ENCODE data around the gene TTC16. TPM values are rescaled to one million over a fixed set of nuclear protein-coding genes. Genes with fewer than 3 reads are reported as not detected.

The TTC16 gene
- total and polyA plus RNA-seq, 2 of the 8 experiments (the other 6 are each of a cell fraction or from before 2014, with no cell fraction given), result 0.03 TPM; not detected in 1

DNA sequence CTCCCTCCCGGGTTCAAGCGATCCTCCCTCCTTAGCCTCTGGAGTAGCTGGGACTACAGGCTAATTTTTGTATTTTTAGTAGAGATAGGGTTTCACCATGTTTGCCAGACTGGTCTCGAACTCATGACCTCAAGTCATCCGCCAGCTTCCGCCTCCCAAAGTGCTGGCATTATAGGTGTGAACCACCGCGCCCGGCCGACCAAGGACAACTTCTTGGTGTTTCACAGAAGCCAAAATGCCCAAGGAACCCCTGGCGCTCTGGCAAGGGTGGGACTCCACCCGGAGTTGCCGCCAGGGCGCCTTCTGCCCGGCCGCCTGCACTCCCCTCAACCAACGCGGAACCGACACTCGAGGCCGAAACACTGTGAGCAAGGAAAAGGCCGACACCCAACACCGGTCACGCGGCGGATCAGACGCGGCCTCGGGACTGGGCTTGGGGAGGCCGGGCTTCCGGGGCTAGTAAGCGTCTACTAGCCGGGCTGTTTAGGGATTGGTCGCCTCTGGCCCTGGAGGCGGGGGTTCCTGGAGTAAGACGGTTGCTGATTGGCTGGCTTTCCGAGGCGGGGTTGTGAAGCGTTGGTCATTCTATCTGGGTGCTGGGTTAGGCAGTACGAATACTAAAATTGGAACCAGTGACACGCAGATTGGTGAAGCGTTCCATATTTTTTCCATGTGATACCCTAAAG is 16.8 kb upstream of the TTC16 start:
- Histone ChIP-seq H3K9me3 (ENCODE audit: insufficient read depth in 2 of 2, low read depth in 1 of 2, low read length in 1 of 2) (no peaks in the 10 kb centered on the region), H3K4me3 (ENCODE audit: extremely low read depth in 1 of 4, insufficient read depth in 2 of 4, low read depth in 3 of 4, low read length in 4 of 4) (peak overlapping the region; percentile 26 to 59 (median 44)), H2AK5ac (ENCODE audit: low read depth, low read length) (no peak overlapping the region), H3K4me1 (replicated peaks in 1 of 4; ENCODE audit: control insufficient read depth in 3 of 4, insufficient read depth in 4 of 4, low read length in 3 of 4) (no peaks in the 10 kb centered on the region), H3K14ac (ENCODE audit: insufficient read length) (no peak overlapping the region), H4K20me1 (replicated peaks in 1 of 2; ENCODE audit: control insufficient read depth in 1 of 2, insufficient read depth in 2 of 2, low read length in 2 of 2) (no peaks in the 10 kb centered on the region), H4K91ac (replicated peaks; ENCODE audit: insufficient read length, low read length) (no peak overlapping the region), H3K23me2 (ENCODE audit: low read depth, low read length) (0 out of 2 replicates have a peak, but pooled peaks cover 1% of the 10 kb centered on the region), H4K5ac (ENCODE audit: insufficient read length, low read depth, low read length) (peak overlapping the region; percentile 65), H2BK12ac (ENCODE audit: low read depth, low read length) (no peak overlapping the region), H3K56ac (replicated peaks; ENCODE audit: insufficient read length, low read depth, low read length) (no peak overlapping the region), H2BK15ac (ENCODE audit: low read length) (no peak overlapping the region), H3K4me2 (ENCODE audit: insufficient read depth in 1 of 2, low read depth in 2 of 2, low read length in 2 of 2) (peak overlapping the region; percentile 55 to 62), H2BK120ac (replicated peaks; ENCODE audit: low read depth, low read length) (no peak overlapping the region), H3K27ac (ENCODE audit: low read depth, low read length) (no peak overlapping the region), H4K8ac (ENCODE audit: extremely low read depth, insufficient read depth, low read length) (peak overlapping the region; percentile 81; the same call in 1 of the 2 replicates), H2BK20ac (ENCODE audit: low read length) (no peak overlapping the region), H3K79me1 (ENCODE audit: low read depth, low read length) (no peaks in the 10 kb centered on the region), H3K9ac (replicated peaks in 1 of 4; ENCODE audit: extremely low read depth in 1 of 4, low read depth in 3 of 4, low read length in 3 of 4) (peak overlapping the region in 2 of 4 experiments; percentile 22 to 42; a peak in 3 of 7 replicates), H3K4ac (replicated peaks; ENCODE audit: insufficient read length, low read depth, low read length) (no peak overlapping the region), H2AFZ (ENCODE audit: low read length) (peak overlapping the region; percentile 70; the same call in 1 of the 2 replicates), H3K23ac (ENCODE audit: insufficient read length) (no peak overlapping the region), H2BK5ac (ENCODE audit: low read depth, low read length) (no peak overlapping the region), H3K79me2 (ENCODE audit: control insufficient read depth in 1 of 2, insufficient read depth in 2 of 2, low read length in 2 of 2) (no peaks in the 10 kb centered on the region), H3K27me3 (replicated peaks in 1 of 4; ENCODE audit: control insufficient read depth in 3 of 4, extremely low read depth in 1 of 4, insufficient read depth in 3 of 4, low read length in 3 of 4) (no peaks in the 10 kb centered on the region; a peak in 2 of 7 replicates), H3K36me3 (ENCODE audit: control insufficient read depth in 2 of 4, insufficient read depth in 4 of 4, low read length in 3 of 4) (no peaks in the 10 kb centered on the region; a peak in 1 of 8 replicates), H3K18ac (ENCODE audit: extremely low read depth, low read length) (no peak overlapping the region)
- ChIA-PET POLR2A (ENCODE audit: partially characterized antibody) (interaction anchor here (0.9 to 2.0 kb wide), 5 partner anchors 9 to 120 kb away, joined by 3 to 9 read pairs (median 3); partner anchors contain the start of genes PTRH1 and TTC16), CTCF (ENCODE audit: partially characterized antibody) (interaction anchor here (1.0 kb wide), 1 partner anchor 199 kb away, joined by 3 read pairs; no protein-coding TSS in a partner anchor)
- 18% methylated on average over 41 of the region's 41 CpGs; no CpG with 5 or more reads in 1 of the 2 experiments for WGBS, 2 experiments (ENCODE audit: extremely low coverage in 1 of 2, insufficient coverage in 1 of 2, insufficient read length in 1 of 2, insufficient replicate concordance in 2 of 2, low coverage in 1 of 2, low lambda C conversion rate in 2 of 2, missing lambda C conversion rate in 1 of 2)
- peak; percentile 57 for FAIRE-seq
- peak; percentile 85 to 94 for DNase-seq (ENCODE audit: low read depth in 1 of 2, low spot score in 2 of 2)
- no peak for TF ChIP-seq RXRA (IDR thresholded peaks at IDR 0.05; ENCODE audit: insufficient read depth, low read depth, low read length)
- TF ChIP-seq FOSL1 (IDR thresholded peaks at IDR 0.05; ENCODE audit: insufficient read depth, low read depth, low read length), result no peak
- TF ChIP-seq, protein P1, sequence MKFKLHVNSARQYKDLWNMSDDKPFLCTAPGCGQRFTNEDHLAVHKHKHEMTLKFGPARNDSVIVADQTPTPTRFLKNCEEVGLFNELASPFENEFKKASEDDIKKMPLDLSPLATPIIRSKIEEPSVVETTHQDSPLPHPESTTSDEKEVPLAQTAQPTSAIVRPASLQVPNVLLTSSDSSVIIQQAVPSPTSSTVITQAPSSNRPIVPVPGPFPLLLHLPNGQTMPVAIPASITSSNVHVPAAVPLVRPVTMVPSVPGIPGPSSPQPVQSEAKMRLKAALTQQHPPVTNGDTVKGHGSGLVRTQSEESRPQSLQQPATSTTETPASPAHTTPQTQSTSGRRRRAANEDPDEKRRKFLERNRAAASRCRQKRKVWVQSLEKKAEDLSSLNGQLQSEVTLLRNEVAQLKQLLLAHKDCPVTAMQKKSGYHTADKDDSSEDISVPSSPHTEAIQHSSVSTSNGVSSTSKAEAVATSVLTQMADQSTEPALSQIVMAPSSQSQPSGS (IDR thresholded peaks at IDR 0.05; ENCODE audit: low read length), result no peak
- TF ChIP-seq HDAC2 (IDR thresholded peaks at IDR 0.05; ENCODE audit: borderline replicate concordance in 1 of 2, low read depth in 2 of 2, low read length in 2 of 2), result peak; percentile 47 to 84; a peak in 1 of 4 replicates
- no peak for TF ChIP-seq RAD21 (IDR thresholded peaks at IDR 0.05 in 1 of 2, conservative IDR thresholded peaks at IDR 0.05 in 1 of 2; ENCODE audit: low read depth in 2 of 2, low read length in 2 of 2)
- TF ChIP-seq KDM1A (IDR thresholded peaks at IDR 0.05; ENCODE audit: borderline replicate concordance, low read length), result peak; percentile 62; the same call in 1 of the 2 replicates
- TF ChIP-seq, protein P2, sequence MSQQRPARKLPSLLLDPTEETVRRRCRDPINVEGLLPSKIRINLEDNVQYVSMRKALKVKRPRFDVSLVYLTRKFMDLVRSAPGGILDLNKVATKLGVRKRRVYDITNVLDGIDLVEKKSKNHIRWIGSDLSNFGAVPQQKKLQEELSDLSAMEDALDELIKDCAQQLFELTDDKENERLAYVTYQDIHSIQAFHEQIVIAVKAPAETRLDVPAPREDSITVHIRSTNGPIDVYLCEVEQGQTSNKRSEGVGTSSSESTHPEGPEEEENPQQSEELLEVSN (IDR thresholded peaks at IDR 0.05), result peak; percentile 85
- no peak for TF ChIP-seq HDAC6 (IDR thresholded peaks at IDR 0.05; ENCODE audit: low read depth, low read length)
